A549 (cell line): Measurements from ENCODE around the gene LHX4.

Source experiments
- CEBPB ChIP-seq, 2 experiments: fragments of >200 bp in 1 of 2; sonication (Bioruptor Twin) in 1 of 2; formaldehyde crosslinking in 1 of 2; IDR thresholded peaks; 2 replicates each; pipeline ENCODE4 v1.6.1; 2012 to 2016
- CTCF ChIP-seq: fragments of >200 bp; sonication (Bioruptor Twin); formaldehyde crosslinking; IDR thresholded peaks from 3 replicates; pipeline ENCODE4 v1.5.1; 2016
- EHF ChIP-seq: fragments of 250-450 bp; sonication (Bioruptor Pico); IDR thresholded peaks from 2 replicates; pipeline ENCODE4 v1.5.0; 2020; ENCODE audit warnings: mild to moderate bottlenecking
- JUN ChIP-seq, 2 experiments: fragments of >200 bp; sonication (Bioruptor Twin); formaldehyde crosslinking; IDR thresholded peaks; 2 replicates in 1 of 2; 3 replicates in 1 of 2; pipeline ENCODE4 v1.6.1; 2016 to 2017
- MAZ ChIP-seq: fragments of 150-350 bp; IDR thresholded peaks from 2 replicates; pipeline ENCODE4 v1.6.1; 2014; ENCODE audit warnings: antibody characterized with exemption, low read depth, low read length, borderline replicate concordance
- NFE2L2 ChIP-seq: fragments of 150-350 bp; conservative IDR thresholded peaks from 2 replicates; pipeline ENCODE4 v1.6.1; 2014; ENCODE audit warnings: low read length
- POLR2A ChIP-seq: IDR thresholded peaks from 2 replicates; pipeline ENCODE4 v1.6.1; 2012; ENCODE audit warnings: mild to moderate bottlenecking, low read length
- RAD21 ChIP-seq, 2 experiments: fragments of >200 bp in 1 of 2; sonication (Bioruptor Twin) in 1 of 2; formaldehyde crosslinking in 1 of 2; IDR thresholded peaks in 1 of 2; conservative IDR thresholded peaks in 1 of 2; 2 replicates in 1 of 2; 3 replicates in 1 of 2; pipeline ENCODE4 v1.6.1; 2012 to 2018; ENCODE audit warnings: inconsistent platforms in 1 of 2
- SMC3 ChIP-seq: fragments of >200 bp; sonication (Bioruptor Twin); formaldehyde crosslinking; IDR thresholded peaks from 3 replicates; pipeline ENCODE4 v1.6.1; 2018; ENCODE audit warnings: inconsistent platforms

- TF ChIP-seq CTCF (no peak), SMC3 (no peak), JUN (IDR thresholded peaks at IDR 0.05) (0 out of 5 replicates have a peak, but pooled peaks of 1 of the 2 experiments have one; percentile 28), EHF (CRISPR knock-in tag) (no peak), RAD21 (conservative IDR thresholded peaks at IDR 0.05 in 1 of 2, IDR thresholded peaks at IDR 0.05 in 1 of 2) (no peak), POLR2A (no peak), MAZ (no peak), CEBPB (IDR thresholded peaks at IDR 0.05) (peak; percentile 93 to 99), NFE2L2 (no peak)
Measured at GRCh38 chr1:180310095-180310494, 80.0 kb downstream of the LHX4 start.
